OCI-LY1 (cell line): ENCODE results near the gene LIX1L.
A peak's percentile ranks its signal among the peaks of the same experiment; 100 is the strongest.

Source experiments
- H2AFZ ChIP-seq: fragments of 200-600 bp; sonication (generic), shearing (Covaris generic); 2 replicates; pipeline ENCODE4 v1.6.0; 2014; ENCODE audit warnings: antibody characterized with exemption, mild to moderate bottlenecking, low read length
- H3F3A ChIP-seq: fragments of 200-600 bp; sonication (generic), shearing (Covaris generic); 2 replicates; pipeline ENCODE4 v1.6.0; 2014; ENCODE audit warnings: mild to moderate bottlenecking, antibody characterized with exemption, low read length, moderate library complexity; ENCODE audit not compliant: insufficient read depth
- H3K27ac ChIP-seq: fragments of 200-600 bp; sonication (generic); 2 replicates; pipeline ENCODE4 v1.5.1; 2014; ENCODE audit warnings: low read length, mixed run types, mild to moderate bottlenecking, low read depth; ENCODE audit not compliant: poor library complexity, severe bottlenecking
- H3K27me3 ChIP-seq: fragments of 200-600 bp; sonication (generic); 2 replicates; pipeline ENCODE4 v1.6.0; 2014; ENCODE audit warnings: antibody characterized with exemption, mild to moderate bottlenecking, low read length, moderate library complexity; ENCODE audit not compliant: insufficient read depth
- H3K36me3 ChIP-seq: fragments of 200-600 bp; sonication (generic); 2 replicates; pipeline ENCODE4 v1.6.1; 2014; ENCODE audit warnings: mild to moderate bottlenecking, antibody characterized with exemption, low read length, moderate library complexity, mixed read lengths; ENCODE audit not compliant: insufficient read depth
- H3K4me1 ChIP-seq: fragments of 200-600 bp; sonication (generic); 2 replicates; pipeline ENCODE4 v1.5.1; 2014; ENCODE audit warnings: mild to moderate bottlenecking, low read length, moderate library complexity; ENCODE audit not compliant: insufficient read depth, severe bottlenecking
- H3K4me2 ChIP-seq: fragments of 200-600 bp; sonication (generic), shearing (Covaris generic); 2 replicates; pipeline ENCODE4 v1.6.1; 2014; ENCODE audit warnings: low read length
- H3K4me3 ChIP-seq: fragments of 200-600 bp; sonication (generic); 2 replicates; pipeline ENCODE4 v1.5.1; 2014; ENCODE audit warnings: low read length, low read depth, mild to moderate bottlenecking, mixed read lengths; ENCODE audit not compliant: poor library complexity, severe bottlenecking
- H3K79me2 ChIP-seq: fragments of 200-600 bp; shearing (Covaris generic); 2 replicates; pipeline ENCODE4 v1.6.1; 2016; ENCODE audit warnings: mixed run types, low read length, mixed read lengths; ENCODE audit not compliant: insufficient read depth
- H3K9ac ChIP-seq: fragments of 200-600 bp; sonication (generic), shearing (Covaris generic); 2 replicates; pipeline ENCODE4 v1.6.1; 2014; ENCODE audit warnings: mild to moderate bottlenecking, low read length, mixed read lengths
- H3K9me2 ChIP-seq: fragments of 200-600 bp; sonication (generic), shearing (Covaris generic); 2 replicates; pipeline ENCODE4 v1.6.1; 2014; ENCODE audit warnings: low read depth, mild to moderate bottlenecking, low read length, mixed read lengths
- H3K9me3 ChIP-seq: fragments of 200-600 bp; shearing (Covaris generic); 2 replicates; pipeline ENCODE4 v1.6.1; 2014; ENCODE audit warnings: low read length, mixed read lengths
- H4K20me1 ChIP-seq: fragments of 200-600 bp; sonication (generic), shearing (Covaris generic); 2 replicates; pipeline ENCODE4 v1.6.0; 2016; ENCODE audit warnings: mild to moderate bottlenecking, low read length; ENCODE audit not compliant: insufficient read depth
- EZH2 ChIP-seq: fragments of 200-600 bp; sonication (generic), shearing (Covaris generic); IDR thresholded peaks from 2 replicates; pipeline ENCODE4 v1.8.0; 2017; ENCODE audit warnings: borderline replicate concordance, mixed run types, mild to moderate bottlenecking, antibody characterized with exemption, low read length, moderate library complexity, mixed read lengths
- TF ChIP-seq, protein P1 (sequence below): fragments of 200-600 bp; sonication (generic), shearing (Covaris generic); IDR thresholded peaks from 2 replicates; pipeline ENCODE4 v1.5.1; 2017; ENCODE audit warnings: mild to moderate bottlenecking, antibody characterized with exemption, low read length, moderate library complexity, mixed read lengths

The LIX1L gene

DNA sequence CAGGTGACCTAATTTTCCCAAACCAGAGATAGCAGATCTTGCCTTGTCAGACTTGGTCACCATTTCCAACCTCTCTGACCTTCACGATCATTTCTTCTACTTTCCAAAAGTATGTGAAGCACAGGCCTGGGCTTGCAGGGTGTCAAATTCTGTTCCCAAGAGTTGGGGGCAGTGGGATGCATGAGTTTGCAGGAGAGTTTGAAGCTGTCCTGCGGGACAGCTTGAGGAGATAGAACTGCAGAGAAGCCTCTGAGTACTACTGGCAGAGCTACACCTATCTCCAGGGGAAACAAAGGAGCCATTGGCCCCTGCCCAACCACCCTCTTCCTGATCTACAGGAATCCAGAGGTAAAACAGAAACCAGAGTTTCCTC is 27.3 kb upstream of the LIX1L start:
- Histone ChIP-seq H4K20me1 (no peaks in the 10 kb centered on the region), H3K27me3 (no peaks in the 10 kb centered on the region), H3K36me3 (no peaks in the 10 kb centered on the region), H3K4me3 (no peak overlapping the region), H2AFZ (no peak overlapping the region), H3K4me2 (peak overlapping the region; percentile 15; the same call in 1 of the 2 replicates), H3K9me2 (no peaks in the 10 kb centered on the region), H3K9ac (peak overlapping the region; percentile 24; the same call in 1 of the 2 replicates), H3K79me2 (no peaks in the 10 kb centered on the region), H3F3A (peaks cover 11% of the 10 kb centered on the region), H3K4me1 (peaks cover 56% of the 10 kb centered on the region), H3K9me3 (no peaks in the 10 kb centered on the region), H3K27ac (peak overlapping the region; percentile 96)
- no peak for TF ChIP-seq EZH2
- TF ChIP-seq, protein P1, sequence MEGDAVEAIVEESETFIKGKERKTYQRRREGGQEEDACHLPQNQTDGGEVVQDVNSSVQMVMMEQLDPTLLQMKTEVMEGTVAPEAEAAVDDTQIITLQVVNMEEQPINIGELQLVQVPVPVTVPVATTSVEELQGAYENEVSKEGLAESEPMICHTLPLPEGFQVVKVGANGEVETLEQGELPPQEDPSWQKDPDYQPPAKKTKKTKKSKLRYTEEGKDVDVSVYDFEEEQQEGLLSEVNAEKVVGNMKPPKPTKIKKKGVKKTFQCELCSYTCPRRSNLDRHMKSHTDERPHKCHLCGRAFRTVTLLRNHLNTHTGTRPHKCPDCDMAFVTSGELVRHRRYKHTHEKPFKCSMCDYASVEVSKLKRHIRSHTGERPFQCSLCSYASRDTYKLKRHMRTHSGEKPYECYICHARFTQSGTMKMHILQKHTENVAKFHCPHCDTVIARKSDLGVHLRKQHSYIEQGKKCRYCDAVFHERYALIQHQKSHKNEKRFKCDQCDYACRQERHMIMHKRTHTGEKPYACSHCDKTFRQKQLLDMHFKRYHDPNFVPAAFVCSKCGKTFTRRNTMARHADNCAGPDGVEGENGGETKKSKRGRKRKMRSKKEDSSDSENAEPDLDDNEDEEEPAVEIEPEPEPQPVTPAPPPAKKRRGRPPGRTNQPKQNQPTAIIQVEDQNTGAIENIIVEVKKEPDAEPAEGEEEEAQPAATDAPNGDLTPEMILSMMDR: no peak

DNA sequence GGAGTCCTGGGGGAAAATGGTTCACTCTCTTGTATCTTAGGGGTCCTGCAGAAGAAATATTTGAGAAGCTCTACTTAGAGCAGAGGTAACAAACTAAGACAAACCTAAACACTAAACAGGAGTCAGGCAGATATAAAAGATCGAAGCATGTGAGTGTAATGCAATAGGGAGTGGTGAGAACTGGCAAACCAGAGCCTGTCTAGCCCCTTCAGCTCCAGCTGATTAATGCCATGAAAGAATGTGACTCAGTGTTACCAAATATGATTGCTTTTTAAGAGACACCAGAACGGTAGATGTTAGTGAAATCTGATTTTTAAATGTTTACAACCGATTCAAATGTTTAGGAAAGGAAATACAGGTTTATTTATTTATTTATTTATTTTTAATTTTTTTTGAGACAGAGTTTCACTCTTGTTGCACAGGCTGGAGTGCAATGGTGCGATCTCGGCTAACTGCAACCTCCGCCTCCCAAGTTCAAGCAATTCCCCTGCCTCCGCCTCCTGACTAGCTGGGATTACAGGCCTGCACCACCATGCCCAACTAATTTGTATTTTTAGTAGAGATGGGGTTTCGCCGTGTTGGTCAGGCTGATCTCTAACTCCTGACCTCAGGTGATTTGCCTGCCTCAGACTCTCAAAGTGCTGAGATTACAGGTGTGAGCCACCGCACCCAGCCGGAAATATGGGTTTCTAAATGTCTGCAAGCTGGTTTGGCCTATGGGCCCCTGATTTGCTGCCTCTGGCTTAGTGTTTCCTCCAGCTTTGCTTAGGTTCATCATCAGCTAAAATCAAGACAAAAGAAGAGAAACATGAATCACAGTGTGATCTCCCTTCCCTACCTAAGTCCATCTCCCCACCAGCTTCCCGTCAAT is 26.4 kb upstream of the LIX1L start:
- Histone ChIP-seq H3K79me2 (no peaks in the 10 kb centered on the region), H3K4me3 (no peak overlapping the region), H3K4me1 (peaks cover 66% of the 10 kb centered on the region), H3K9me2 (no peaks in the 10 kb centered on the region), H4K20me1 (no peaks in the 10 kb centered on the region), H2AFZ (no peak overlapping the region), H3F3A (peaks cover 11% of the 10 kb centered on the region), H3K9ac (no peak overlapping the region; the same call in 1 of the 2 replicates), H3K9me3 (no peaks in the 10 kb centered on the region), H3K4me2 (peak overlapping the region; percentile 15; the same call in 1 of the 2 replicates), H3K36me3 (no peaks in the 10 kb centered on the region), H3K27ac (peak overlapping the region; percentile 96), H3K27me3 (no peaks in the 10 kb centered on the region)
- TF ChIP-seq EZH2: no peak
- TF ChIP-seq, protein P1: no peak

DNA sequence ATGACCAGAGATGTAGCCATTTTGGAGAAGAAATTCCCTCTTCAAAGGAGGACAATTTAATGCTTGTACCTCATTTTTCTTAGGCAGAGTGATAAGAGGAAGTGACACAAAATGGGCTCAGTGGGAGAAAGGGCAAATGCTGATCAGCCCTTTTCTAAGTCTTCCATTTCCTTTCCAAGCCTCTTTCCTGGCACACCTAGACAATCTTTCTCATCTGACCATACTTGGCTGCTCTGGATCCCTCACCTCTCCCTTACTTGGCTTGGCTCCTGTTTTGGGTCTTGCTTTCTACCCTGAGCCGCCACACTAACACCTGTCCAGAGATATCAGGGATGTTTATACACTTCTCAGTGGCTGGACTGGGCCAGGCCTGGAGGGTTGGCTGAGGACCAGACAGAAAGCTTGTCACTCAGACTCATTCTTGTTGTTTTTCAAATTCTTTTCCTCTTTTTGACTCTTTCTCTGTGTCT is 25.4 kb upstream of the LIX1L start:
- no peaks in the 10 kb centered on the region for H3K27me3 ChIP-seq
- H3K9me2 ChIP-seq: no peaks in the 10 kb centered on the region
- H3K9ac ChIP-seq: peak overlapping the region; percentile 10; the same call in 1 of the 2 replicates
- H3K79me2 ChIP-seq: no peaks in the 10 kb centered on the region
- no peak overlapping the region for H2AFZ ChIP-seq
- peaks cover 5% of the 10 kb centered on the region; the same call in 1 of the 2 replicates for H3K36me3 ChIP-seq
- peaks cover 67% of the 10 kb centered on the region for H3K4me1 ChIP-seq
- H3F3A ChIP-seq: peaks cover 11% of the 10 kb centered on the region
- no peak overlapping the region for H3K4me3 ChIP-seq
- H3K9me3 ChIP-seq: no peaks in the 10 kb centered on the region
- H4K20me1 ChIP-seq: no peaks in the 10 kb centered on the region
- H3K4me2 ChIP-seq: no peak overlapping the region; the same call in 1 of the 2 replicates
- peak overlapping the region; percentile 96 for H3K27ac ChIP-seq
- no peak for TF ChIP-seq EZH2
- TF ChIP-seq, protein P1: no peak
